H1 (cell line): ENCODE measurements around the gene GFRAL. TPM values are rescaled to one million over a fixed set of nuclear protein-coding genes. Genes with fewer than 3 reads are reported as not detected.

ENCODE experiments used
- CTCF ChIA-PET: fragments of 300-600 bp; sonication (Branson Sonifier 250); formaldehyde crosslinking; loops from one replicate; lab custom pipeline; 2021; ENCODE audit not compliant: partially characterized antibody; lab: Charles Lee
- POLR2A ChIA-PET: fragments of 300-600 bp; sonication (Branson Sonifier 250); formaldehyde crosslinking; loops from one replicate; lab custom pipeline; 2021; ENCODE audit warnings: inconsistent platforms; ENCODE audit not compliant: partially characterized antibody; lab: Charles Lee
- DNase-seq, 2 experiments: peaks; one replicate each; pipeline versions ENCODE4 v3.0.0 to v3.0.0-alpha.2; 2010 to 2022; ENCODE audit warnings: low spot score in 2 of 2, low read depth in 1 of 2, mixed read lengths in 1 of 2
- FAIRE-seq: peaks from 2 replicates; lab custom pipeline; 2011; peaks lifted over from hg19 to GRCh38; lab: Jason Lieb, UNC
- H2AFZ ChIP-seq: 2 replicates; pipeline ENCODE4 v1.8.1; 2012; ENCODE audit warnings: low read length, inconsistent platforms
- H2AK5ac ChIP-seq: 2 replicates; pipeline ENCODE4 v1.6.1; 2013; ENCODE audit warnings: low read depth, low read length
- H2BK120ac ChIP-seq: replicated peaks from 2 replicates; pipeline ENCODE3; 2013; ENCODE audit warnings: low read depth, low read length, inconsistent platforms
- H2BK12ac ChIP-seq: 2 replicates; pipeline ENCODE4 v1.6.1; 2013; ENCODE audit warnings: low read depth, low read length
- H2BK15ac ChIP-seq: 2 replicates; pipeline ENCODE4 v1.6.1; 2013; ENCODE audit warnings: low read length
- H2BK20ac ChIP-seq: 2 replicates; pipeline ENCODE4 v1.6.1; 2013; ENCODE audit warnings: low read length
- H2BK5ac ChIP-seq: 2 replicates; pipeline ENCODE4 v1.6.1; 2013; ENCODE audit warnings: low read depth, low read length
- H3K14ac ChIP-seq: 2 replicates; pipeline ENCODE4 v1.6.1; 2013; ENCODE audit warnings: inconsistent platforms; ENCODE audit not compliant: insufficient read length
- H3K18ac ChIP-seq: 2 replicates; pipeline ENCODE4 v1.6.1; 2013; ENCODE audit warnings: low read length; ENCODE audit errors: extremely low read depth
- H3K23ac ChIP-seq: 2 replicates; pipeline ENCODE4 v1.6.1; 2013; ENCODE audit warnings: inconsistent platforms; ENCODE audit not compliant: insufficient read length
- H3K23me2 ChIP-seq: 2 replicates; pipeline ENCODE4 v1.6.1; 2013; ENCODE audit warnings: low read depth, low read length
- H3K27ac ChIP-seq: 2 replicates; pipeline ENCODE4 v1.6.1; 2011; ENCODE audit warnings: low read depth, low read length, inconsistent platforms
- H3K27me3 ChIP-seq, 4 experiments: replicated peaks in 1 of 4; 1 replicate in 1 of 4; 2 replicates in 3 of 4; pipeline versions ENCODE4 v1.6.1 to v1.8.1; 2011 to 2013; ENCODE audit warnings: low read length in 3 of 4, mild to moderate bottlenecking in 3 of 4, inconsistent platforms in 2 of 4, mixed read lengths in 2 of 4, moderate library complexity in 1 of 4; ENCODE audit not compliant: control insufficient read depth in 3 of 4, insufficient read depth in 3 of 4; ENCODE audit errors: extremely low read depth in 1 of 4
- H3K36me3 ChIP-seq, 4 experiments: 2 replicates each; pipeline versions ENCODE4 v1.6.1 to v1.8.1; 2011 to 2013; ENCODE audit warnings: mild to moderate bottlenecking in 4 of 4, low read length in 3 of 4, moderate library complexity in 2 of 4, control low read depth in 1 of 4, inconsistent platforms in 1 of 4; ENCODE audit not compliant: insufficient read depth in 4 of 4, control insufficient read depth in 2 of 4
- H3K4ac ChIP-seq: replicated peaks from 2 replicates; pipeline ENCODE3; 2013; ENCODE audit warnings: low read length, low read depth, mixed read lengths, inconsistent platforms; ENCODE audit not compliant: insufficient read length
- H3K4me1 ChIP-seq, 4 experiments: replicated peaks in 1 of 4; 1 replicate in 1 of 4; 2 replicates in 3 of 4; pipeline versions ENCODE4 v1.6.1 to v1.8.1; 2011 to 2013; ENCODE audit warnings: low read length in 3 of 4, inconsistent platforms in 2 of 4, mixed read lengths in 1 of 4; ENCODE audit not compliant: insufficient read depth in 4 of 4, control insufficient read depth in 3 of 4
- H3K4me2 ChIP-seq, 2 experiments: 2 replicates each; pipeline versions ENCODE4 v1.6.1 to v1.8.1; 2011 to 2013; ENCODE audit warnings: low read depth in 2 of 2, low read length in 2 of 2, control low read depth in 1 of 2, inconsistent platforms in 1 of 2, mild to moderate bottlenecking in 1 of 2; ENCODE audit not compliant: insufficient read depth in 1 of 2
- H3K4me3 ChIP-seq, 4 experiments: fragments of 200-600, 300-600 bp in 1 of 4; sonication (generic), shearing (Covaris generic), sonication (Bioruptor Twin) in 1 of 4; 2 replicates each; pipeline versions ENCODE4 v1.5.1 to v1.8.1; 2011 to 2016; ENCODE audit warnings: low read length in 4 of 4, low read depth in 3 of 4, control low read depth in 2 of 4, inconsistent platforms in 2 of 4, mild to moderate bottlenecking in 2 of 4, mixed read lengths in 1 of 4, moderate library complexity in 1 of 4; ENCODE audit not compliant: insufficient read depth in 2 of 4; ENCODE audit errors: extremely low read depth in 1 of 4
- H3K56ac ChIP-seq: replicated peaks from 2 replicates; pipeline ENCODE3; 2013; ENCODE audit warnings: low read depth, mild to moderate bottlenecking, mixed read lengths, low read length, inconsistent platforms; ENCODE audit not compliant: insufficient read length
- H3K79me1 ChIP-seq: 2 replicates; pipeline ENCODE4 v1.6.1; 2013; ENCODE audit warnings: low read depth, low read length, control low read depth
- H3K79me2 ChIP-seq, 2 experiments: 2 replicates each; pipeline versions ENCODE4 v1.6.1 to v1.8.1; 2012 to 2013; ENCODE audit warnings: low read length in 2 of 2, mild to moderate bottlenecking in 2 of 2, inconsistent platforms in 1 of 2; ENCODE audit not compliant: insufficient read depth in 2 of 2, control insufficient read depth in 1 of 2
- H3K9ac ChIP-seq, 4 experiments: replicated peaks in 1 of 4; 1 replicate in 1 of 4; 2 replicates in 3 of 4; pipeline versions ENCODE4 v1.6.1 to v1.8.1; 2011 to 2013; ENCODE audit warnings: low read depth in 3 of 4, low read length in 3 of 4, control low read depth in 2 of 4, mild to moderate bottlenecking in 2 of 4, moderate library complexity in 2 of 4, inconsistent platforms in 1 of 4; ENCODE audit errors: extremely low read depth in 1 of 4
- H3K9me3 ChIP-seq, 2 experiments: 2 replicates each; pipeline versions ENCODE4 v1.6.1 to v1.8.1; 2012 to 2013; ENCODE audit warnings: mild to moderate bottlenecking in 2 of 2, moderate library complexity in 2 of 2, control low read depth in 1 of 2, inconsistent platforms in 1 of 2, low read depth in 1 of 2, low read length in 1 of 2, mixed read lengths in 1 of 2; ENCODE audit not compliant: insufficient read depth in 2 of 2
- H4K20me1 ChIP-seq, 2 experiments: replicated peaks in 1 of 2; 2 replicates each; pipeline versions ENCODE3 to v1.8.1; 2011 to 2013; ENCODE audit warnings: inconsistent platforms in 2 of 2, low read length in 2 of 2, mild to moderate bottlenecking in 1 of 2; ENCODE audit not compliant: insufficient read depth in 2 of 2, control insufficient read depth in 1 of 2
- H4K5ac ChIP-seq: 2 replicates; pipeline ENCODE4 v1.6.1; 2013; ENCODE audit warnings: low read length, low read depth, mixed read lengths, inconsistent platforms; ENCODE audit not compliant: insufficient read length
- H4K8ac ChIP-seq: 2 replicates; pipeline ENCODE4 v1.8.0; 2013; ENCODE audit warnings: mild to moderate bottlenecking, moderate library complexity, low read length, inconsistent platforms; ENCODE audit not compliant: insufficient read depth; ENCODE audit errors: extremely low read depth
- H4K91ac ChIP-seq: replicated peaks from 2 replicates; pipeline ENCODE3; 2013; ENCODE audit warnings: low read length, mixed read lengths, inconsistent platforms; ENCODE audit not compliant: insufficient read length
- CBX8 ChIP-seq: fragments of 300-800, 300-1000 bp; sonication (generic); IDR thresholded peaks from 2 replicates; pipeline ENCODE4 v1.7.1; 2016; ENCODE audit warnings: low read depth, low read length, borderline replicate concordance
- GTF2F1 ChIP-seq: IDR thresholded peaks from 2 replicates; pipeline ENCODE4 v1.6.1; 2012; ENCODE audit warnings: low read depth, low read length, improper control_type of control experiment, borderline replicate concordance
- KDM5A ChIP-seq: fragments of 200-600 bp; IDR thresholded peaks from 2 replicates; pipeline ENCODE4 v1.7.1; 2012; ENCODE audit warnings: mild to moderate bottlenecking, low read length, inconsistent platforms, mixed read lengths
- SUZ12 ChIP-seq: fragments of 200-600 bp; sonication (generic); IDR thresholded peaks from 2 replicates; pipeline ENCODE4 v1.6.1; 2012; ENCODE audit warnings: mild to moderate bottlenecking, inconsistent platforms, low read length, moderate library complexity, mixed read lengths
- WGBS, 2 experiments: shearing (Covaris generic) in 1 of 2; methylation state at CpG; one replicate each; pipeline versions ENCODE4 v1.1.6 to v1.1.7; 2013 to 2015; ENCODE audit warnings: low lambda C conversion rate in 2 of 2, mixed read lengths in 2 of 2, inconsistent platforms in 1 of 2, low coverage in 1 of 2, missing lambda C conversion rate in 1 of 2; ENCODE audit not compliant: insufficient replicate concordance in 2 of 2, insufficient coverage in 1 of 2, insufficient read length in 1 of 2; ENCODE audit errors: extremely low coverage in 1 of 2, missing lambda C conversion rate in 1 of 2; 5-methylcytosine and 5-hydroxymethylcytosine counted together
- polyA plus RNA-seq, 7 experiments: library from polyadenylated mRNA; depleted of rRNA in 3 of 7; stranded (reverse) in 5 of 7; unstranded in 2 of 7; fragments of >200 nt in 5 of 7; fragments of 200-250 nt in 2 of 7; gene quantifications; 1 replicate in 5 of 7; 2 replicates in 1 of 7; 4 replicates in 1 of 7; pipeline versions ENCODE4 v1.2.1 to v1.2.3, GENCODE V29; 2011 to 2013; ENCODE audit warnings: missing spikeins in 2 of 7, mixed read lengths in 2 of 7
- total RNA-seq: library from RNA; stranded (reverse); fragmentation: NEBNext Ultra II Directional; extraction: Animal tissue kit (Norgen Biotek cat#: 25700); gene quantifications from 2 replicates; pipeline ENCODE4 v1.2.1, GENCODE V29; 2021

Gene GFRAL
- total and polyA plus RNA-seq, 2 of the 8 experiments (the other 6 are each of a cell fraction or from before 2014, with no cell fraction given) = not detected

- Histone ChIP-seq H4K91ac (no peak overlapping the region), H3K56ac (no peak overlapping the region), H2AFZ (no peak overlapping the region), H3K79me1 (no peaks in the 10 kb centered on the region), H2BK120ac (no peak overlapping the region), H3K27me3 (no peaks in the 10 kb centered on the region), H3K14ac (no peak overlapping the region), H3K18ac (no peak overlapping the region), H3K23ac (no peak overlapping the region), H2AK5ac (no peak overlapping the region), H4K20me1 (no peaks in the 10 kb centered on the region), H3K9me3 (no peaks in the 10 kb centered on the region), H3K4me2 (no peak overlapping the region), H2BK5ac (no peak overlapping the region), H3K9ac (no peak overlapping the region), H3K23me2 (no peaks in the 10 kb centered on the region), H2BK12ac (no peak overlapping the region), H3K36me3 (no peaks in the 10 kb centered on the region), H4K8ac (no peak overlapping the region), H3K4ac (no peak overlapping the region), H4K5ac (no peak overlapping the region), H2BK20ac (no peak overlapping the region), H3K27ac (no peak overlapping the region), H2BK15ac (no peak overlapping the region), H3K4me1 (no peaks in the 10 kb centered on the region), H3K4me3 (no peak overlapping the region), H3K79me2 (no peaks in the 10 kb centered on the region)
- TF ChIP-seq GTF2F1 (no peak), KDM5A (no peak), CBX8 (no peak), SUZ12 (no peak)
- WGBS, 2 experiments = 85% methylated on average over 2 of the region's 2 CpGs; no CpG with 5 or more reads in 1 of the 2 experiments
- no peak for FAIRE-seq
- ChIA-PET CTCF (interaction anchor here (1.1 to 1.4 kb wide), 2 partner anchors 41 to 51 kb away, joined by 3 read pairs; no protein-coding TSS in a partner anchor), POLR2A (no interaction called here)
- no peak for DNase-seq
Measured at GRCh38 chr6:55320696-55321086, 6.6 kb upstream of the GFRAL start.
